WTC11 (cell line): Measurements from ENCODE around the gene B3GALT4.

ENCODE experiments used
- ATF3 ChIP-seq: sonication (generic); formaldehyde crosslinking; conservative IDR thresholded peaks from 2 replicates; pipeline ENCODE4 v1.8.1; 2022; ENCODE audit warnings: mild to moderate bottlenecking, missing genetic modification reagents
- CREB1 ChIP-seq: sonication (generic); formaldehyde crosslinking; IDR thresholded peaks from 2 replicates; pipeline ENCODE4 v1.8.0; 2023; ENCODE audit warnings: mild to moderate bottlenecking, missing genetic modification reagents
- CREM ChIP-seq: sonication (generic); formaldehyde crosslinking; IDR thresholded peaks from 2 replicates; pipeline ENCODE4 v1.8.1; 2022; ENCODE audit warnings: mild to moderate bottlenecking, missing genetic modification reagents, moderate library complexity
- FOXP4 ChIP-seq: sonication (generic); formaldehyde crosslinking; IDR thresholded peaks from 2 replicates; pipeline ENCODE4 v1.8.0; 2022; ENCODE audit warnings: mild to moderate bottlenecking, missing genetic modification reagents
- GABPB1 ChIP-seq: sonication (generic); formaldehyde crosslinking; IDR thresholded peaks from 2 replicates; pipeline ENCODE4 v1.8.1; 2023; ENCODE audit warnings: mild to moderate bottlenecking, missing genetic modification reagents
- JUN ChIP-seq: sonication (generic); formaldehyde crosslinking; IDR thresholded peaks from 2 replicates; pipeline ENCODE4 v1.8.0; 2023; ENCODE audit warnings: mild to moderate bottlenecking, missing genetic modification reagents
- USF2 ChIP-seq: sonication (generic); formaldehyde crosslinking; IDR thresholded peaks from 2 replicates; pipeline ENCODE4 v1.8.1; 2023; ENCODE audit warnings: mild to moderate bottlenecking, missing genetic modification reagents, moderate library complexity
- ZNF121 ChIP-seq: sonication (generic); formaldehyde crosslinking; IDR thresholded peaks from 2 replicates; pipeline ENCODE4 v1.8.0; 2023; ENCODE audit warnings: missing genetic modification reagents
- ZNF263 ChIP-seq: sonication (generic); formaldehyde crosslinking; IDR thresholded peaks from 2 replicates; pipeline ENCODE4 v1.8.1; 2022; ENCODE audit warnings: low read depth, mild to moderate bottlenecking, moderate library complexity, missing genetic modification reagents
- TF ChIP-seq, protein P1 (sequence below): fragments of 200-600 bp; IDR thresholded peaks from 2 replicates; pipeline ENCODE4 v1.8.0; 2022; ENCODE audit warnings: antibody characterized with exemption
- TF ChIP-seq, protein P2 (sequence below): sonication (generic); formaldehyde crosslinking; IDR thresholded peaks from 2 replicates; pipeline ENCODE4 v1.8.1; 2022; ENCODE audit warnings: missing genetic modification reagents, borderline replicate concordance
- TF ChIP-seq, protein P3 (sequence below): sonication (generic); formaldehyde crosslinking; IDR thresholded peaks from 2 replicates; pipeline ENCODE4 v1.8.0; 2022; ENCODE audit warnings: mild to moderate bottlenecking, missing genetic modification reagents

- TF ChIP-seq, protein P1, sequence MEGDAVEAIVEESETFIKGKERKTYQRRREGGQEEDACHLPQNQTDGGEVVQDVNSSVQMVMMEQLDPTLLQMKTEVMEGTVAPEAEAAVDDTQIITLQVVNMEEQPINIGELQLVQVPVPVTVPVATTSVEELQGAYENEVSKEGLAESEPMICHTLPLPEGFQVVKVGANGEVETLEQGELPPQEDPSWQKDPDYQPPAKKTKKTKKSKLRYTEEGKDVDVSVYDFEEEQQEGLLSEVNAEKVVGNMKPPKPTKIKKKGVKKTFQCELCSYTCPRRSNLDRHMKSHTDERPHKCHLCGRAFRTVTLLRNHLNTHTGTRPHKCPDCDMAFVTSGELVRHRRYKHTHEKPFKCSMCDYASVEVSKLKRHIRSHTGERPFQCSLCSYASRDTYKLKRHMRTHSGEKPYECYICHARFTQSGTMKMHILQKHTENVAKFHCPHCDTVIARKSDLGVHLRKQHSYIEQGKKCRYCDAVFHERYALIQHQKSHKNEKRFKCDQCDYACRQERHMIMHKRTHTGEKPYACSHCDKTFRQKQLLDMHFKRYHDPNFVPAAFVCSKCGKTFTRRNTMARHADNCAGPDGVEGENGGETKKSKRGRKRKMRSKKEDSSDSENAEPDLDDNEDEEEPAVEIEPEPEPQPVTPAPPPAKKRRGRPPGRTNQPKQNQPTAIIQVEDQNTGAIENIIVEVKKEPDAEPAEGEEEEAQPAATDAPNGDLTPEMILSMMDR, result no peak
- no peak for TF ChIP-seq FOXP4 (CRISPR knock-in tag)
- TF ChIP-seq CREM (CRISPR knock-in tag), result no peak
- no peak for TF ChIP-seq JUN
- no peak for TF ChIP-seq ZNF121
- TF ChIP-seq, protein P2, sequence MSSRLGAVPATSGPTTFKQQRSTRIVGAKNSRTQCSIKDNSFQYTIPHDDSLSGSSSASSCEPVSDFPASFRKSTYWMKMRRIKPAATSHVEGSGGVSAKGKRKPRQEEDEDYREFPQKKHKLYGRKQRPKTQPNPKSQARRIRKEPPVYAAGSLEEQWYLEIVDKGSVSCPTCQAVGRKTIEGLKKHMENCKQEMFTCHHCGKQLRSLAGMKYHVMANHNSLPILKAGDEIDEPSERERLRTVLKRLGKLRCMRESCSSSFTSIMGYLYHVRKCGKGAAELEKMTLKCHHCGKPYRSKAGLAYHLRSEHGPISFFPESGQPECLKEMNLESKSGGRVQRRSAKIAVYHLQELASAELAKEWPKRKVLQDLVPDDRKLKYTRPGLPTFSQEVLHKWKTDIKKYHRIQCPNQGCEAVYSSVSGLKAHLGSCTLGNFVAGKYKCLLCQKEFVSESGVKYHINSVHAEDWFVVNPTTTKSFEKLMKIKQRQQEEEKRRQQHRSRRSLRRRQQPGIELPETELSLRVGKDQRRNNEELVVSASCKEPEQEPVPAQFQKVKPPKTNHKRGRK (CRISPR knock-in tag), result no peak
- TF ChIP-seq USF2 (CRISPR knock-in tag), result no peak
- no peak for TF ChIP-seq ZNF263 (CRISPR knock-in tag)
- TF ChIP-seq GABPB1, result no peak
- no peak for TF ChIP-seq CREB1 (CRISPR knock-in tag)
- TF ChIP-seq ATF3 (CRISPR knock-in tag), result no peak
- TF ChIP-seq, protein P3, sequence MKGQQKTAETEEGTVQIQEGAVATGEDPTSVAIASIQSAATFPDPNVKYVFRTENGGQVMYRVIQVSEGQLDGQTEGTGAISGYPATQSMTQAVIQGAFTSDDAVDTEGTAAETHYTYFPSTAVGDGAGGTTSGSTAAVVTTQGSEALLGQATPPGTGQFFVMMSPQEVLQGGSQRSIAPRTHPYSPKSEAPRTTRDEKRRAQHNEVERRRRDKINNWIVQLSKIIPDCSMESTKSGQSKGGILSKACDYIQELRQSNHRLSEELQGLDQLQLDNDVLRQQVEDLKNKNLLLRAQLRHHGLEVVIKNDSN (CRISPR knock-in tag), result no peak
Measured at GRCh38 chr6:33318426-33319073, 41.6 kb downstream of the B3GALT4 start.
